ENCODE results near the gene XRRA1. TPM values are rescaled to one million over a fixed set of nuclear protein-coding genes. Genes with fewer than 3 reads are reported as not detected.
"Not testable (repeated sequence)": the region's sequence is repeated elsewhere in the genome, so short reads cannot be mapped to it uniquely, and the experiment has no call there.

XRRA1 gene
- total RNA-seq, 1 donor from 2014 or later: 13.0 TPM

DNA sequence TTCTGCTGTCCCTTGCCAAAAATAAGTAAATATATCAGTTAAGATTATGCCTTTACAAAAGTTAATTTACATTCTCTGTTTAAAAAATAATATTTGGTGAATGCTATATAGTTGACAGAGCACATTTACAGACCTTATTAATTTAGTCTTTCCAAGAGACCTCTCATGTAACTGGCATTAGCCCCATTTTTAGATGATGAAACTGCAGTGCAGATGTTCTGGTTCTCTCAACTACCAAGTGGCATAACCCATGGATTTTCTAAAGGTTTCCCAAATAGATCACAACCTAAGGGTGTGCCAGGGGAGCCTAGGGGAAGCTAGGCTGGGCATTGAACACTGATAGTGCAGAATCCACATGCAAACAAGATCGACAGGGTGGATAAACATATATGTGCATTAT is 111.7 kb downstream of the XRRA1 start:
- DNase-seq (ENCODE audit: low read depth): no peak

DNA sequence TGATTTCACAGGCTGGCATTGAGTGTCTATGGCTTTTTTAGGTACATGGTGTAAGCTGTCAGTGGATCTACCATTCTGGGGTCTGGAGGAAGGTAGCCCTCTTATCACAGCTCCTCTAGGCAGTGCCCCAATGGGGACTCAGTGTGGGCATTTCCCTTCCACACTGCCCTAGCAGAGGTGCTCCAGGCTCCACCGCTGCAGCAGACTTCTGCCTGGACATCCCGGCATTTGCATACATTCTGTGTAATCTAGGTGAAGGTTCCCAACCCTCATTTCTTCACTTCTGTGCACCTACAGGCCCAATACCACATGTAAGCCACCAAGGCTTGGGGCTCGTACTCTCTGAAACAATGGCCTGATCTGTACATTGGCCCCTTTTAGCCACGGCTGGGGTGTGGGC is 122.0 kb downstream of the XRRA1 start:
- DNase-seq (ENCODE audit: low read depth): no peak

DNA sequence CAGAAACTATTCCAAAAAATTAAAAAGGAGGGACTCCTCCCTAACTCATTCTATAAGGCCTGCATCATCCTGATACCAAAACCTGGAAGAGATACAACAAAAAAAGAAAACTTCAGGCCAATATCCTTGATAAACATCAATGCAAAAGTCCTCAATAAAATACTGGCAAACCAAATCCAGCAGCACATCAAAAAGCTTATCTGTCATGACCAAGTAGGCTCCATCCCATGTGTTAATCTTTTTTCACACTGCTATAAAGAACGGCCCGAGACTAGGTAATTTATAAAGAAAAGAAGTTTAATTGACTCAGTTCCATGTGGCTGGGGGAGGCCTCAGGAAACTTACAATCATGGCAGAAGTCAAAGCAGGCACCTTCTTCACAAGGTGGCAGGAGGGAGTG is 123.3 kb downstream of the XRRA1 start:
- DNase-seq (ENCODE audit: low read depth): not testable (repeated sequence)

DNA sequence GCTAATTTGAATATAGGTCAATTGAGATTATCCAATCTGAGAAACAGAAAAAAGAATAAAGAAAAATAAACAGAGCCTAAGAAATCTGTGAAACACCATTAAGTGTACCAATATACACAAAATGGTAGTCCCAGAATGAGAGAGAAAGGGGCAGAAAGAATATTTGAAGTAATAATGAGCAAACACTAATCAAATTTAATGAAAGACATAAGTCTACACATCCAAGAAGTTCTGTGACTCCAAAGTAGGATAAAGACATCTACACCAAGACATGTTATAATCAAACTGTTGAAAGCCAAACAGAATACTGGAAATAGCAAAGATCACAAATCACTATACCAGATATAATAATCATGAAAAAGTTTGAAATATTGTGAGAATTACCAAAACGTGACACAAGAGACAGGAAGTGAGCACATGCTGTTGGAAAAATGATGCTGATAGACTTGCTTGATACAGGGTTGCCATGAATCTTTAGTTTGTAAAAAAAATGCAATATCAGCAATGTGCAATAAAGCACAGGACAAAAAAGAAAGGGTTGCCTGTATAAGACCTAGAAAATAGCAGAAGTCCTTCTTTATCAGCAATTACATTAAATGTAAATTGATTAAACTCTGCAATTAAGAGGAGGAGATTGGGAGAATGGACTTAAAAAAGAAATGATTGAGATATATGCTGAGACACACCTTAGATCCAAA is 124.5 kb downstream of the XRRA1 start:
- no peak for DNase-seq (ENCODE audit: low read depth)

DNA sequence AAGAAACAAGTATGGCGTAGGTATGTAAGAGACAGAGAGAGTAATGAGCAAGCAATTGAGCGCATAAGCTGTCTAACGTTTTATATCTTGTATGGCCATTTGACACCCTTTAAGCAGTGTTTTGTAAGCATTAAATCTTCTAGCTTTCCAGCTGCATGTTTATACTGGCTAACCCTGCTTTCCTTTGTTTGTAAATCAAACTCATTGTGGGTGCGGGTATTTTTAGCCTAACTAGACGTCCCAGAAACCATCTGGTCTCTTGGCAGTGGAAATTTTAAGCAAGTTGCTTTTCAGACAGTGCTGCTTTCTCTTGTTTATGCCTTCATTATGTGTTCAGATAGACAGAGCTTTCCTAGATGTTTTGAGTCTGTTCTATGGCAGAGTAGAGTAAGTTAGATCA is 126.7 kb downstream of the XRRA1 start:
- DNase-seq (ENCODE audit: low read depth): peak; percentile 76

DNA sequence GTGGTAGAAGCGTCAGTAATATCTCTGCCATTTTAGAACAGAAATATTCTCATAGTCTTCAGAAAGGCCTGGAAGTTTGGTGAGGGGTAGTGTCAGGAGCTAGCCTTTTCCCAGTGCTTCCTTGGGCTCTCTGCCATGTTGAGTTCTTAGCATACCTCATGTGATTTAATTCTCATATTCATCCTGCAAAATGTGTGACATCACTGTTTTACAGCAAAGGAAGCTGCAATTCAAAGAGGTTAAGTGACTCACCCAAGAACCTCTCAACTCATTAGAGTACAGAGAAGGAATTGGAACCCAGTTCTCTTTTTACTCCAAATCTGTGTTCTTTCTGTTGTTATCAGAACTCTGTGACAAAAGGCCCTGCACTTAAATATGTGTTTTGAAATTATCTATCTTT is 128.1 kb downstream of the XRRA1 start:
- peak; percentile 72 for DNase-seq (ENCODE audit: low read depth)

DNA sequence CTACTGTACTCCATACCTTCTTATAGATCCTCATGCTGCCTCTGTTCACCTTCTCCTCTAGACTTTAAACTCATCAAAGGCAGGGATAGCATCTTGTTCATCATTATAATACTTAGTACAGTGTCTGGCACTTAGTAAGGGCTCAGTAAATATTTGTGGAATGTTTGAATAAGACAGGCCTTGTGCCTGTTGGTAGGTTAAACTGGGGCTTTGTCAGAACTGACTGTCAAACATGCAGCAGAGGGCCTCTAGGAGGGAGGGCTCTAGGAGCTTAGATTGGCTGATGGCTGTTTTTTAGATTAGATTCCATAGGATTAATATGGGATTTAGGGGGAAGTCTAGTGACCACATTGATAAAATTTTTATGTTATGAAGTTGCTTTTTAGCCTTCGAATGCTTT is 129.5 kb downstream of the XRRA1 start:
- no peak for DNase-seq (ENCODE audit: low read depth)

DNA sequence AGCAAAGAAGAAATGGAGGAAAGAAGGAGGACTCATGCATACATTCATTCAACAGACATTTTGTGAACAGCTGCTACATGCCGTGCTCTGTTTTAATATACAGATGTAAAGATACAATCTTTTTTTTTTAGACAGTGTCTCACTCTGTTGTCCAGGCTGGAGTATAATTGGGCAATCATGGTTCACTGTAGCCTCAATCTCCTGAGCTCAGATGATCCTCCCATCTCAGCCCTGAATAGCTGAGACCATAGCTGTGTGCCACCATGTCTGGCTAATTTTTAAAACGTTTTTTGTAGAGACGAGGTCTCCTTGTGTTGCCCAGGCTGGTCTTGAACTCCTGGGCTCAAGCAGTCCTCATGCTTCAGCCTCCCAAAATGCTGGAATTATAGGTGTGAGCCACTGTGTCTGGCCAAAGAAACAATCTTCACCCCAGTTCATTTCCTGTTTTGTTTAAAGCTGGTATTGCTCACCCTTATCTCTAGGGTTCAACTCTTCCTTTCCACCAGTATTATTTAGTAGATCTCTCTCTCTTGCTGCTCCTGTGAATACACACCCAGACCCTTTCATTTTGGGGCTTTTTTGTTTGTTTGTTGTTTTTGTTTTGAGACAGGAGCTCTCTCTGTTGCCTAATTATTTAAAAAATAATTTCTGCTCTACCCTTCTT is 130.5 kb downstream of the XRRA1 start:
- no peak for DNase-seq (ENCODE audit: low read depth)

DNA sequence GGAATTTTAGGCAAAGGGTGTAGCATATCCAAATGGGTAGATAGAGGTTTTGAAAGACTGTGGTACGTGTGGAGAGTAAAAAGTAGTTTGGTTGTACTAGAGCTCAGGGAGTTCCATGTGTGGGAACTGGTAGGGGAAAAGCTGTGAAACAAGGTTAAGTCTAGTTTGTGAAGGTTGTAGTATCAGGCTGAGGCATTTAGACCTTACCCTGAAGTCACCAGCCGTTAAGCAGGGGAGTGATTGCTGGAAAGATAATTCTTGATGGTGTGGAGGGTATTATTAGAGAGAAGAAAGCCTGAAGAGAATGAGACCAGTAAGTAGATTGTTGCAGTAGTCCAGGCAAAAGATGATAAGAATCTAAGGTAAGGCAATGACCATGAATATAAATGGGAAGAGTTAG is 132.2 kb downstream of the XRRA1 start:
- no peak for DNase-seq (ENCODE audit: low read depth)

DNA sequence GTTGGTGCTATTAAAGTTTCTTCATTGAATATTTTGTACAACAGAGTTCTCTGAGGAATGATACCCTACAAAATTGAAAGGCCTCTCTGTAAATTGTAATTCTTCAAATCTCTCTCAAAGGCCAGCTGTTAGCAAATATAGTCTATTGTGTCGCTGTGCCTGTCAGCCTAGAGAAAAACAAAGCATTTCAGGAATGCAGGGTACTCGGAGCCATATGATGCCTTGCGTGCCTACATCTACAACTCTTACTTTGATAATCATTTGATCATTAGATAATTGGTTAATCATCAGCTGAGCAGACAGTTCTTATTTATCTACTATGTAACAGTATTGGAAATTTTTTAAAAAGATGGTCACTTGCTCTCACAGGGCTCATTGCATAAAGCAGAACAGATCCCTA is 132.9 kb downstream of the XRRA1 start:
- DNase-seq (ENCODE audit: low read depth): no peak

DNA sequence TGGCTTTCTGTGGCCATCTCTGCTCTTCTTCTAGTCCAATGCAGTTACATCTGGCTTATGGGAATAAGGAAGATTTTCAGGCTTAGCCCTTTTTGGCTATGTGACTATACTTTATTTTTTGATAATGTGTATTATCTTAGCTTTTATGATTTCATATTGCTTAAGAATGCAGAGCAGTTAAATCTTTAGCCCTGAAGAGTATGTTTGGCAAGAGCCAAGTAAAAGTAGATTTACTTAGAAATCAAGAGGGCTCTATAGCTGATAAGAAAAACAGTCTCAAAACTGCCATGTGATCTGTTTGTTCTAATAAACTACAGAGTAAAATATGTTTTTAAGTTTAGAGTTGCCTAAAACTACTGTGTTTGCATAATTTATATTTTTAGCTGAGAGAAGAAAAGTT is 139.1 kb downstream of the XRRA1 start:
- DNase-seq (ENCODE audit: low read depth): no peak

DNA sequence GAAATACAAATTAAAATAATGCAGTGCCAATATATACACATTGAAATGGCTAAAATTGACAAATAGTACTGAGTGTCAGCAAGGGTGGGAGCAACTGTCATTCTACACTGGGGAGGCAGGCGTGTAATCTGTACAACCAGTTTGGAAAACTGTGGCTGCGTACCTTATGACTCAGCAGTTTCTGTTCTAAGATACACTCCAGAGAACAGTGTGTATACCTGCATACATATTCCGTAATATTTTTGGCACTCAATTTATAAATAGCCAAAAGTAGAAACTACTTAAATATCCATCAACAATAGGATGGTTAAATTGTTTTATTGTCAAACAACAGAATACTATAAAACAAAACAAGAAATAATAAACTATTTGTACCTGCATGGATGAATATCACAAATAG is 142.6 kb downstream of the XRRA1 start:
- DNase-seq (ENCODE audit: low read depth): no peak

DNA sequence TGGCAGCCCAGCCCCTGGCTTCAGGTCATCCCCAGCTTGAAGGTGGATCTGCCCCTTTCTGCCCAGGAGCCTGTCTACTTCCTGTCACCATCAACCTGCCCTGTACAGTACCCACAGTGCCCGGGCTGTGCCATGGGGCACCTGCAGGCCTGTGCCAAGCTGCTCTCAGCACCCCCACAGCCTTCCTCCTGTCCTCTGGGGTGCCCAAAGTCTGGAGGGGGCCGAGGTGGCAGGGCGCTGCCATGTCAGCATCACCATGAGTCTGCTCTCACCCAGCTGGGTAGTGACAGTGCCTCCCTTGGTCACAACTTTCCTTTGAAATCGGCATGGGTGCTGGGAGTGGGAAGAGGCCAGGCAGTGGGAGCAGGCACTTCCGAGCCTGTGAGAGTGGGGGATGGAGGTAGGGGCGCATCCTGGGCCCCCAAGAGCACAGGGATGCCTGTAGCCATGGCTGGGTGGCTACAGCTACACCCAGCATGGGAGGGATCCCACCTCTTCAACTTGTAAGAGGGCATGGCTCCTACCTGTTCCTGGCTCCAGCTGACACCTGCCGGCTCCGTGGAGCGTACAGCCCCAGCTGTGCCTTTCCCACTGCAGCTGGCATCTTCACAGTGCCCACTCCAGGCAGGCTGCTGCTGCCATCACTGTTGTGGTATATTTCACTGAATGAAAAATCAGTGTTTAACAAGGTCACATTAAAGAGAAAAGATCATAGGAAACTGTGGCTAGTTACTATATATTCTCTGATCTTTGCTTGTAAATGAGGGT is 157.4 kb downstream of the XRRA1 start:
- no peak for DNase-seq (ENCODE audit: low read depth)

Other genes starting within 250 kb of the XRRA1 start
- gene CHRDL2, start 217.7 kb downstream of the XRRA1 start, total RNA-seq: not detected in 2 replicates
- gene RNF169, start 200.2 kb downstream of the XRRA1 start, total RNA-seq: 12.3 and 14.2 TPM in 2 replicates
- 14.4 and 74.2 TPM in 2 replicates for gene SPCS2, start 175 bp upstream of the XRRA1 start, total RNA-seq
- gene NEU3, start 39.8 kb upstream of the XRRA1 start, total RNA-seq: 4.3 and 6.2 TPM in 2 replicates
- gene OR2AT4, start 147.8 kb upstream of the XRRA1 start, total RNA-seq: not detected in 2 replicates
- gene SLCO2B1, start 202.0 kb upstream of the XRRA1 start, total RNA-seq: 0.05 TPM in 1 of 2 replicates, not detected in the other